ENCODE results near the gene NDUFS4.
"Not testable (repeated sequence)": the region's sequence is repeated elsewhere in the genome, so short reads cannot be mapped to it uniquely, and the experiment has no call there.

Gene NDUFS4

GRCh38 chr5:53607886-53608285 is 47.4 kb downstream of the NDUFS4 start:
- TF ChIP-seq CTCF (conservative IDR thresholded peaks at IDR 0.05; ENCODE audit: low read length): no peak
- no peak overlapping the region for H3K4me3 ChIP-seq (ENCODE audit: low read length)
- peak; percentile 67 for DNase-seq (ENCODE audit: low read depth)

- DNase-seq (ENCODE audit: low read depth); H3K4me3 ChIP-seq (ENCODE audit: low read length): not testable (repeated sequence)
Measured at GRCh38 chr5:53608897-53609296, 48.5 kb downstream of the NDUFS4 start.

- DNase-seq (ENCODE audit: low read depth): no peak
- no peak for TF ChIP-seq CTCF (conservative IDR thresholded peaks at IDR 0.05; ENCODE audit: low read length)
- no peak overlapping the region for H3K4me3 ChIP-seq (ENCODE audit: low read length)
Measured at GRCh38 chr5:53613061-53613460, 52.6 kb downstream of the NDUFS4 start.

- DNase-seq (ENCODE audit: low read depth): no peak
- H3K4me3 ChIP-seq (ENCODE audit: low read length): no peak overlapping the region
- no peak for TF ChIP-seq CTCF (conservative IDR thresholded peaks at IDR 0.05; ENCODE audit: low read length)
Measured at GRCh38 chr5:53613536-53613935, 53.1 kb downstream of the NDUFS4 start.

- no peak for TF ChIP-seq CTCF (conservative IDR thresholded peaks at IDR 0.05; ENCODE audit: low read length)
- no peak overlapping the region for H3K4me3 ChIP-seq (ENCODE audit: low read length)
- DNase-seq (ENCODE audit: low read depth): no peak
Measured at GRCh38 chr5:53614376-53614885, 54.0 kb downstream of the NDUFS4 start.

GRCh38 chr5:53616939-53617549 is 56.6 kb downstream of the NDUFS4 start:
- no peak for TF ChIP-seq CTCF (conservative IDR thresholded peaks at IDR 0.05; ENCODE audit: low read length)
- no peak for DNase-seq (ENCODE audit: low read depth)

GRCh38 chr5:53631251-53631650 is 70.8 kb downstream of the NDUFS4 start:
- TF ChIP-seq CTCF (conservative IDR thresholded peaks at IDR 0.05; ENCODE audit: low read length): no peak
- no peak for DNase-seq (ENCODE audit: low read depth)
- no peak overlapping the region for H3K4me3 ChIP-seq (ENCODE audit: low read length)

More at GRCh38 chr5:53616939-53617549, 56.6 kb downstream of the NDUFS4 start:
- H3K4me3 ChIP-seq (ENCODE audit: low read length): no peak overlapping the region
